Kidney epithelial cell (primary cell): ENCODE data around the gene PTPN4. TPM values are rescaled to one million over a fixed set of nuclear protein-coding genes. Genes with fewer than 3 reads are reported as not detected.
A peak's percentile ranks its signal among the peaks of the same experiment; 100 is the strongest.

ENCODE experiments used
- DNase-seq: peaks from one replicate; pipeline ENCODE4 v3.0.0-alpha.2; 2010; ENCODE audit warnings: low read depth
- H3K27me3 ChIP-seq: 2 replicates; pipeline ENCODE4 v1.6.0; 2011; ENCODE audit warnings: low read length; ENCODE audit not compliant: control insufficient read depth, insufficient read depth
- H3K36me3 ChIP-seq: 2 replicates; pipeline ENCODE4 v1.5.1; 2011; ENCODE audit warnings: low read length; ENCODE audit not compliant: control insufficient read depth, insufficient read depth
- H3K4me3 ChIP-seq: 2 replicates; pipeline ENCODE4 v1.5.1; 2011; ENCODE audit warnings: low read depth, mild to moderate bottlenecking, control low read depth, low read length
- total RNA-seq: library from RNA; depleted of rRNA; stranded (reverse); fragments of >200 nt; gene quantifications from 2 replicates; pipeline ENCODE4 v1.2.3, GENCODE V29; 2015
- TF ChIP-seq, protein P1 (sequence below): IDR thresholded peaks from 2 replicates; pipeline ENCODE4 v1.5.1; 2011; ENCODE audit warnings: mild to moderate bottlenecking, moderate library complexity, low read length, control low read depth, inconsistent platforms; ENCODE audit not compliant: insufficient read depth, poor library complexity, severe bottlenecking

The PTPN4 gene
- total RNA-seq, 1 donor from 2014 or later, result 11.5 TPM

DNA sequence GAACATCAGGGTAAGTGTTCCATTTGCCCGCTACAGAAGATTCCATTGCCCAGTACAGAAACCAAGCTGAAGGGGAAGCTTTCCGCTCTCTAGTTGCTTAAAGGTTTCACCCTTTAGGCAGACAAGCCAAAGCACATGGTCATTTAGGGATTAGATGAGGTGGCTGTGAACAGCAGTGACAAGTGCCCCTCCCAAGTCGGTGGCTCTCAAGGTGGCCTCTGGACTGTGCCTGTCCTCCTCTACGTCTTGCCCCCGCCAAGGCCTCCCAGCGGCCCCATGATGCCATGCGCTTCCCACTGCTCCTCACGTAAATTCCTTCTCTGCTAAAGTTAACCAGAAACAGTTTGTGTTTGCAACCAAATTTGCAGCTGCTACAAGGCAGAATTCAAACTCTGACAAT, 24.2 kb upstream of the PTPN4 start:
- no peak for DNase-seq
- Histone ChIP-seq H3K36me3 (no peaks in the 10 kb centered on the region), H3K4me3 (no peak overlapping the region), H3K27me3 (peaks cover 6% of the 10 kb centered on the region)
- TF ChIP-seq, protein P1, sequence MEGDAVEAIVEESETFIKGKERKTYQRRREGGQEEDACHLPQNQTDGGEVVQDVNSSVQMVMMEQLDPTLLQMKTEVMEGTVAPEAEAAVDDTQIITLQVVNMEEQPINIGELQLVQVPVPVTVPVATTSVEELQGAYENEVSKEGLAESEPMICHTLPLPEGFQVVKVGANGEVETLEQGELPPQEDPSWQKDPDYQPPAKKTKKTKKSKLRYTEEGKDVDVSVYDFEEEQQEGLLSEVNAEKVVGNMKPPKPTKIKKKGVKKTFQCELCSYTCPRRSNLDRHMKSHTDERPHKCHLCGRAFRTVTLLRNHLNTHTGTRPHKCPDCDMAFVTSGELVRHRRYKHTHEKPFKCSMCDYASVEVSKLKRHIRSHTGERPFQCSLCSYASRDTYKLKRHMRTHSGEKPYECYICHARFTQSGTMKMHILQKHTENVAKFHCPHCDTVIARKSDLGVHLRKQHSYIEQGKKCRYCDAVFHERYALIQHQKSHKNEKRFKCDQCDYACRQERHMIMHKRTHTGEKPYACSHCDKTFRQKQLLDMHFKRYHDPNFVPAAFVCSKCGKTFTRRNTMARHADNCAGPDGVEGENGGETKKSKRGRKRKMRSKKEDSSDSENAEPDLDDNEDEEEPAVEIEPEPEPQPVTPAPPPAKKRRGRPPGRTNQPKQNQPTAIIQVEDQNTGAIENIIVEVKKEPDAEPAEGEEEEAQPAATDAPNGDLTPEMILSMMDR, result no peak

DNA sequence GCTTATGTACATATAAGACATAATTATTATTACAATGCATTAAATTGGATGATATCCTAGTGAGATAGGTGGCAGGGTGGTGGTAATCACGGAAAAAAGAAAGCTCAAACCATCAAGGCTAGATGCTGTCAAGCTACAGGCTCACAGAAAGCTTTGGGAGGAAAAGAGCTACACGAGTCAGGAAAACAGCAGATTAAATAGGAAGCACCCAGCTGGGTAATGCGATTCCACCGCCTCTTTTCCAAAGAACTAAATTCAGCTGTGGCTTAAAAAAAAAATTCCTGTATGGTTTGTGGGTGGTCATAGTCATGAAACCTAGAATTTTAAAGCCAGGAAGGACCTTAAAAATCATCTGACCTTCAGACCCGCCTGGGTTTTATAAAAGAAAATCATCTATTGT, 23.7 kb upstream of the PTPN4 start:
- Histone ChIP-seq H3K4me3 (no peak overlapping the region), H3K27me3 (peaks cover 6% of the 10 kb centered on the region), H3K36me3 (no peaks in the 10 kb centered on the region)
- DNase-seq, result no peak
- TF ChIP-seq, protein P1, result no peak

DNA sequence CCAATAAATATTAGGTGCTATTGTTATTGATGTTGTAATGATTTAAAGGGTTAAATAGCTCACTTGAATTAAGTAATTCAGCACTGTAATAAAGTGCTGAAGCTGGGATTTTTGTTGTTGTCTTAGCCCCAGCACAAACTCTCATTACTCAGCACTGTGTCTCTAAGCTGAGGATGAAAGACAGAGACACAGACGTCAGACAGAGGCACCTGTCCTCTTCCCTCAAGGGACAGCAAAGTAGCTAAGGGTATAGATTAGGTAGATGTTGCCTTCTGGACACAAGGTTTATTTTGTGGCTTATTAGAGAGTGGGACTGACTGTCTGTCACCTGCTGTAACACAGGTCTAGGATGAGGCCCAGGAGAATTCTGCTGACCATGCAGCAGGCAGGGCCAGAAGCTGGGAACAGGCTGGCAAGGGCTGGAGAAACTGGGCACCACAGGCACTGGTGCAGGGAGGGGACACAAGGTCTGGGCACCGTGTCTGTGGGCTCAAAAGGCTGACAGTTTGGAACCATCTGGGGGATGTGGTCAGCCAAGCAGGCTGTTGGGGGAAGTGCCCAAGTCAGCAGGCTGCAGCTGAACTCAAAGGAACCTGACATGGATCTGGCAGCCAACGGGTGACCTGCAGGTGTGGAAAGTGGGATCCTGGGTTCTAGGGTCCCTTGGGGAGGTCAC, 20.0 kb upstream of the PTPN4 start:
- H3K36me3 ChIP-seq, result no peaks in the 10 kb centered on the region
- DNase-seq, result no peak
- TF ChIP-seq, protein P1, result no peak
- H3K4me3 ChIP-seq, result no peak overlapping the region
- peaks cover 2% of the 10 kb centered on the region for H3K27me3 ChIP-seq

DNA sequence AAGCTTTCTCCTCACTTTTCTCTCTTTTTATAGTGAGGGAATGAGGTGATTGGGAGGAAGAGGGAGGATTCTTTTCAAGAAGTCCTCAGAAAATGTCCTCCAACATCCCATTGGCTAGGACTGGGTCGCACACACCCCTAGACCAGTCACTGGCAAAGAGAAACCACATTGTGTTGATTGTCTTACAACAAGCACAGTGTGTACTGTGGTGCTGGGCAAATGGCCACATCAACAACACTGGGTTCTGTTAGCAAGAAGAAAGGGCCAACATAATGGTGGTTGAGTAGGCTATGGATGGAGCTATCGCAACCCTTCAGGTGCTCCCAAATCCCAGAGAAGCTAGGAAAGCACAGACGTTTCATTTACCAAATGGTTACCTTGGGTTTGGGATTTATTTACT, 18.7 kb upstream of the PTPN4 start:
- Histone ChIP-seq H3K36me3 (no peaks in the 10 kb centered on the region), H3K4me3 (no peak overlapping the region), H3K27me3 (no peaks in the 10 kb centered on the region)
- DNase-seq, result no peak
- TF ChIP-seq, protein P1, result no peak

DNA sequence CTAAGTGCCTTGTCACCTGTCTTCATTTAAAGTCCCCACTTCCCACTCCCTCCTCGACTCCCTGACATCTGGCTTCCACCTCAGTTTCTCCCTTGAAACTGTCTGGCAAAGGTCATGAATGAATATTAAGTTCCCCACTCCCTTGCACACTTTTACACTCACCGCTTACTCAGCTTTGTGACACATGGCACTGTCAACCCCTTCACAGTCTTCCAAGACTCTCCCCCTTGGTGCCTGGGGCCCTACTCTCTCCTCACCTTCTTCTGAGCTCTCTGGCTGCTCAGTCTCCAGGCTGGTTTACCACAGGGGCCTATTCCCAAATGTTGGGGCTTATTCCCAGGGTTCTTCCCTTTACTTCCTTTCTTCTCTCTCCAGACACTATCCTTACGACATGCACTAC, 17.9 kb upstream of the PTPN4 start:
- TF ChIP-seq, protein P1, result no peak
- no peak for DNase-seq
- Histone ChIP-seq H3K36me3 (no peaks in the 10 kb centered on the region), H3K4me3 (no peak overlapping the region), H3K27me3 (no peaks in the 10 kb centered on the region)

DNA sequence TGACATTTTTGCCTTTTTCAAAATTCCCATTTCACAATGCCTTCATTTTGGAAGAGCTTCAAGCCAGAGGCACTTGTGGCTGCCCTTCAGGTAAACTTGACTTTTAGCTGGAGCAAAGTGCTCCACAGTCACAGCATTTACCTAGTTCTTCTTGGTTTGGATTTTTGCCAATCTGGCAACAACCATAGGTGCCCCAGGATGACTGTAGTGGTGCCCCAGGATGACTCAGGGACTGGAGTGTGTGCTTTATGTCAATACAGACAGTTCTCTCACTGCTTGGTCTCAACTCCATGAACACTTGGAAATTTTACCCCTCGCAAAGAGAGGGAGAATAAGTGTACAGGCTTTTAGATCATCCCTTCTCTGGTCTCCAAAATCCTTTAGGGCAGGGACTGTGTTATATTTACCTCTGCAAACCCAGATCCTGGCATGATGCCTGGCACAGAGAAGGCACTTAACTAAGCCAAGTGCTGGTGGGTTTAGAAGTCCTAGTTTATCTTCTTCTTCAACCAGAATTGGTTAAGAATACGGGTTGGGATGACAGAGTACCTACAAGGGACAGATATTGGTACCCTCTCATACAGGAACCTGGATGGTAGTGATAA, 15.3 kb upstream of the PTPN4 start:
- H3K4me3 ChIP-seq, result no peak overlapping the region
- H3K36me3 ChIP-seq, result no peaks in the 10 kb centered on the region
- H3K27me3 ChIP-seq, result no peaks in the 10 kb centered on the region
- TF ChIP-seq, protein P1, result no peak
- DNase-seq, result peak; percentile 70
